SK-N-MC (cell line): ENCODE results near the gene ADGRL1.

Experiments
- DNase-seq: peaks from one replicate; pipeline ENCODE4 v3.0.0-alpha.2; 2011; ENCODE audit warnings: low read depth, low spot score
- H3K27ac ChIP-seq: fragments of 200-600 bp; sonication (generic); 2 replicates; pipeline ENCODE4 v1.5.1; 2016; ENCODE audit warnings: mixed run types
- H3K36me3 ChIP-seq: fragments of 200-600 bp; sonication (generic); 2 replicates; pipeline ENCODE4 v1.6.1; 2017; ENCODE audit warnings: antibody characterized with exemption, low read length, mixed read lengths; ENCODE audit not compliant: insufficient read depth
- H3K4me3 ChIP-seq: fragments of 200-600 bp; sonication (generic); 2 replicates; pipeline ENCODE4 v1.5.1; 2016
- H3K9ac ChIP-seq: fragments of 200-600 bp; sonication (generic); 2 replicates; pipeline ENCODE4 v1.8.0; 2017; ENCODE audit warnings: mixed run types, mixed read lengths; ENCODE audit not compliant: insufficient read length
- H3K9me3 ChIP-seq: fragments of 200-600 bp; sonication (generic); 2 replicates; pipeline ENCODE4 v1.6.1; 2017; ENCODE audit warnings: low read depth, mild to moderate bottlenecking, antibody characterized with exemption, low read length, moderate library complexity, mixed read lengths
- EZH2 ChIP-seq: fragments of 200-600 bp; sonication (generic); IDR thresholded peaks from one replicate; pipeline ENCODE4 v1.6.1; 2017; ENCODE audit warnings: antibody characterized with exemption
- FOXP2 ChIP-seq: optimal IDR thresholded peaks from 2 replicates; pipeline ENCODE3; 2011; ENCODE audit warnings: mild to moderate bottlenecking, moderate library complexity; ENCODE audit not compliant: insufficient read depth; ENCODE audit errors: extremely low read length, control extremely low read depth
- POLR2AphosphoS5 ChIP-seq: IDR thresholded peaks from 2 replicates; pipeline ENCODE4 v1.6.1; 2012; ENCODE audit warnings: mild to moderate bottlenecking, low read depth, low read length, borderline replicate concordance

The ADGRL1 gene

GRCh38 chr19:14164724-14165493 lies 41.1 kb downstream of the ADGRL1 start:
- no peak overlapping the region for H3K9ac ChIP-seq
- TF ChIP-seq POLR2AphosphoS5 (no peak), FOXP2 (no peak), EZH2 (no peak)
- DNase-seq = no peak
- peaks cover 28% of the 10 kb centered on the region; the same call in 1 of the 2 replicates for H3K36me3 ChIP-seq
- no peak overlapping the region for H3K4me3 ChIP-seq
- no peak overlapping the region for H3K27ac ChIP-seq
- no peaks in the 10 kb centered on the region for H3K9me3 ChIP-seq

DNA sequence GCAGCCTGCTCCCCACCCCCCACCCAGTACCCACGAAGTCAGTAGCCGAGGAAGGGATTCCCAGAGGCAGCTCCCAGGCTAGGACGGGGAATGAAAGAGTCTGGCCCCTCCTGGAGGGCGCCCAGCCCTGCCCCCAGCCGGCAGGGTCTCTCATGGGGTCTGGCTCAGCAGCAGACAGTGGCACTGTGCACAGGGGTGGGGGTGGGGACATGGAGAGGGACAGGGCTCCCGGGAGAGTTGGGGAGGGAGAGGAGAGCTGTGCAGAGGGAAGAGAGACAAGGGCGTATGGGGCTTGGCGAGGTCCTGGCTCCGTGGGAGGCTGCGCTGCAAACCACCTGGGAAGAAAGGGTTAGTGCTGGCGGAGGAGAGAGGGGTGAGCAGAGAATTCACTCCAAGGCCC lies 41.9 kb downstream of the ADGRL1 start:
- H3K4me3 ChIP-seq = no peak overlapping the region
- no peak overlapping the region for H3K9ac ChIP-seq
- peaks cover 28% of the 10 kb centered on the region; the same call in 1 of the 2 replicates for H3K36me3 ChIP-seq
- no peak overlapping the region for H3K27ac ChIP-seq
- TF ChIP-seq POLR2AphosphoS5 = no peak
- no peak for TF ChIP-seq EZH2
- TF ChIP-seq FOXP2 = no peak
- no peak for DNase-seq
- no peaks in the 10 kb centered on the region for H3K9me3 ChIP-seq

GRCh38 chr19:14162871-14163297 lies 43.1 kb downstream of the ADGRL1 start:
- no peak overlapping the region for H3K27ac ChIP-seq
- H3K9me3 ChIP-seq = no peaks in the 10 kb centered on the region
- peaks cover 36% of the 10 kb centered on the region; the same call in 1 of the 2 replicates for H3K36me3 ChIP-seq
- TF ChIP-seq FOXP2 = no peak
- TF ChIP-seq POLR2AphosphoS5 = no peak
- TF ChIP-seq EZH2 = no peak
- DNase-seq = no peak
- H3K9ac ChIP-seq = no peak overlapping the region
- no peak overlapping the region for H3K4me3 ChIP-seq

DNA sequence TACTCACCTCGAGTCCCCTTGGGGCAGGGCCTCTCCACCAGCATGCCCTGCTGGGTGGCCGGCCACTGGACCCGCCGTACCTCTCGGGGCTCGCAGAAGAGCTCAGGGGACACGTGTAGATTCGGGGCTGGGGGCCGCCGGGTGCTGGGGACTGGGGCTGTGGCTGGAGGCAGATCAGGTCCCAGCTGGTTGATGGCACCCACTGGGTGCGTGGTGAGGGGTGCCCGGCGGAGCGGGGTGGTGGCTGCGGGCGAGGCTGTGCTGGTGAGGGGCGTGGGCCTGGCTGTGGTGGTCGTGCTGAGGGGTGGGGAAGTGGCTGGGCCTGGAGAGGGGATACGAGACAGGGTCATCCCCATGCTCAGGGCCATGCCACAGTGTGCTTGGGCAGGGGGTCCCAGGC lies 44.7 kb downstream of the ADGRL1 start:
- H3K9me3 ChIP-seq = no peaks in the 10 kb centered on the region
- no peak overlapping the region for H3K9ac ChIP-seq
- H3K27ac ChIP-seq = no peak overlapping the region
- no peak for DNase-seq
- H3K36me3 ChIP-seq = peaks cover 50% of the 10 kb centered on the region; the same call in 1 of the 2 replicates
- no peak overlapping the region for H3K4me3 ChIP-seq
- TF ChIP-seq FOXP2 (no peak), EZH2 (no peak), POLR2AphosphoS5 (no peak)

GRCh38 chr19:14160017-14160703 lies 45.8 kb downstream of the ADGRL1 start:
- no peak for DNase-seq
- Histone ChIP-seq H3K36me3 (peaks cover 61% of the 10 kb centered on the region; the same call in 1 of the 2 replicates), H3K27ac (no peak overlapping the region), H3K9me3 (no peaks in the 10 kb centered on the region), H3K9ac (no peak overlapping the region), H3K4me3 (no peak overlapping the region)
- TF ChIP-seq EZH2 (no peak), POLR2AphosphoS5 (no peak; the same call in 1 of the 2 replicates), FOXP2 (no peak)

DNA sequence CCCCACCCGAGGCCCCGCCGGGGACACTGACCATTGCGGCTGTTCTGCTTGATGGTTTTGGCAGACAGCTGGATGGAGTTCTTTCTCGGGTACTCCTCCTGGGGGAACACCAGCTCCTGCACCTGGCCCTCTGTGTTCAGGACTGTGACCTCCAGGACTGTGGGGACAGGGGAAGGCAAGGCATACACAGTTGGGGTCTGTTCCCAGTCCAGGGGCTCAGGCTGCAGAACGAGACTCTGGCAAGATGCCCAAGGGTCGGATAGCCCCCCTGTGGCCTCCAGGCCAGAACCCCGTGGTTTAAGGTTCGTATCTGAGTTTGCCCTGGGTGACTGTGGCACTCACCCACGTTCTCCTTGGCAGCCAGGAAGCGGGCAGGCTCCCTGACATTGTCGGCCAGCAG lies 46.9 kb downstream of the ADGRL1 start:
- Histone ChIP-seq H3K36me3 (peaks cover 65% of the 10 kb centered on the region; the same call in 1 of the 2 replicates), H3K27ac (no peak overlapping the region), H3K9me3 (no peaks in the 10 kb centered on the region), H3K9ac (no peak overlapping the region), H3K4me3 (no peak overlapping the region)
- DNase-seq = no peak
- TF ChIP-seq EZH2 = no peak
- no peak for TF ChIP-seq POLR2AphosphoS5
- TF ChIP-seq FOXP2 = no peak

DNA sequence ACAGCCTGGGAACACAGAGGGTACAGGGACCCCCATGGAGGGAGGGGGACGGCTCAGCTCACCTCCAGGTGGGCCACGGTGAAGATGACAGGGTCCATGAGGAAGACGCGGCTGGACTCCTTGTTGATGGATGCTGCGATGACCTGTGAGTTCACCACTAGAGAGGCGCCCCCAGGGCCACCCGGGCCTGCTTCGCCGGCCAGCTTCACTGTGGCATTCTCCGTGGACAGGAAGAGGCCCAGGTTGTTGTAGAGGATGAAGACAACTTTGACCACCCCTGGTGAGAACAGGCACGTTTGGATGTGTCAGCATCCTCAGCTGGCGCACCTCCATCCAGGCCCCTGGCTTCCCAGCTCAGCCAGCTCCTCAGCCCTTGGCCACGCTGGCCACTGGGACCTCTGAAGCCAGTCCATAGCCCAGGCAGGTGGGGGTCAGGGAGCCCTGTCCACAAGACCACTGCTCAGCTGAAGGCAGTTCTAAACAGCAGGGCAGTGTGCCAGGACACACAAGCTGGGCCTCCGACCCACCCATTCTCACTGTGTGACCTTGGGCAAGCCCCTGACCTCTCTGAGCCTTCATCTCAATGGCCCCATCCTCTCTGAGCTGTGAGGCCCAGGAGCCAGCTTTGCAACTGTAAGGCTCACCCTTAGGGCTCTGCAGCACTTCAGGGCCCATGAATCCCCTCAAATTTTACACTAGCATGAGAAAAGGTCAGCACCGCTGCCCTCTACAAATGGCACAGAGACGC lies 47.5 kb downstream of the ADGRL1 start:
- no peak overlapping the region for H3K27ac ChIP-seq
- H3K9ac ChIP-seq = no peak overlapping the region
- no peak for TF ChIP-seq FOXP2
- TF ChIP-seq EZH2 = no peak
- TF ChIP-seq POLR2AphosphoS5 = no peak
- no peaks in the 10 kb centered on the region for H3K9me3 ChIP-seq
- no peak overlapping the region for H3K4me3 ChIP-seq
- H3K36me3 ChIP-seq = peaks cover 65% of the 10 kb centered on the region; the same call in 1 of the 2 replicates
- DNase-seq = no peak
